Measurements from ENCODE around the gene SLC6A9.
A peak's percentile ranks its signal among the peaks of the same experiment; 100 is the strongest.

Gene SLC6A9

DNA sequence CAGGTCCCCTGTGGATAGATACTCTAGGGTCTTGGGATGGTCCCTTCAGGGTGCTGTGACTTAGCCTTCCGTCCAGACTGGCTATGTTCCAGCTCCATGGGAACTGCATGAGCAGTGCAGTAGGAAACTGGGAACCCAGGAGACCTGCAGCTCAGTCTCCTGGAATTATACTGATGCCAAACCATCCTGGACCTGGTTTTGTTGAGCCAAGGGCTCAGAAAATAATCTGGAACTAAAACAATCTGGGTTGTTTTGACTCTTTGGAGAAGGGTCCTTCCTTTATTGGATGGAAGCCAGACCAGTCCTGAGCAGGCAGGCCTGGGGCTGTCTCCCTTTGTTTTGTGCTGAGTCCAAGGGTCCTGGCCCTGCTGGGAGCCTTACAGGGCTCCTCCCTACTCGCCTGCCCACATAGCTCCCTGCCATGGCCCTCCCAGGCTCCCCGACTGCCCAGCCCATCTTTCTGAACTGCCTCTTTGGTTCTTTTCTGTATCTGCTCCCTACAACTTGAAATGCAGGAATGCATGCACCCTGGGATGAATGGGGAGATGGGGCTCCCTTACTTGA, 83.3 kb downstream of the SLC6A9 start:
- Mint-ChIP-seq H3K36me3 (peaks cover 11% of the 10 kb centered on the region), H3K4me3 (peak overlapping the region; percentile 98), H3K27me3 (no peaks in the 10 kb centered on the region), H3K27ac (peak overlapping the region; percentile 82), H3K9me3 (no peaks in the 10 kb centered on the region), H3K4me1 (peaks cover 59% of the 10 kb centered on the region)

DNA sequence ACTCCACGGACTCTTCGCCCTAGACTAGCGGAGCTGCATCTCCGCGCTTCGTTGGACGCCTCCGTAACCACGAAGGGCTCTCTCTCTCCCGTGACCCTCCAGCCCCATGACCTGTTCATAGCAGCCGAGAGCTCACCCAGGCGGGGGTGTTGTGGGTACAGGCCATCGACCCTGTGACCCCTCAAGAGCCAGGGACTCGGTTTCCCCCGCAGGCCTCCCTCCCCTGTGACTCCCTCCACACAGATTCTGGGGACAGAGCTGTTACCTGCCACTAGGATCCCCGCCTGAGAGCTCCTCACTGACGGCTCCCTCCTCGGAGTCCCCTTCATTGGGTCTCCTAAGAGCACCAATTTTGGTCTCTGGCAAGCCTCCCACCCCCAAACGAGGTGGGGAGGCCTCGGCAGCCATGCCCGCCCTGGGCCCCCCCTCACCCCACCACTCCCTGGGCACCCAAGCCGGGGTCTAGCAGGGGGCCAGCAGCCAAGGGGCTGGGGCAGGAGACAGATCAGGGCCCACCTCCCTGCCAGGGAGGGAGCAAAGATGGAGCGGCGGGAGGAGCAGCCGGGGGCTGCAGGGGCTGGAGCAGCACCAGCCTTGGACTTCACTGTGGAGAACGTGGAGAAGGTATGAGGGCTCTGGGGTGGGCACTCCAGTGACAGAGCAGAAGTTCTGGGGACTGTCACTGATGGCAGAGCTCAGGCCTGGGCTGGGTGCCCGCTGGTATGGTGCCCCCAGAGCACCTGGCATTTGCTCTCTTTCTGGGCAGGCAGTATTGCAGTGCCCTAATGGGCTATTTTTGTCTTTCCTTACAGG, 84.0 kb downstream of the SLC6A9 start:
- no peaks in the 10 kb centered on the region for H3K9me3 Mint-ChIP-seq
- H3K4me3 Mint-ChIP-seq: peak overlapping the region; percentile 98
- H3K4me1 Mint-ChIP-seq: peaks cover 63% of the 10 kb centered on the region
- peaks cover 14% of the 10 kb centered on the region for H3K36me3 Mint-ChIP-seq
- H3K27me3 Mint-ChIP-seq: no peaks in the 10 kb centered on the region
- peak overlapping the region; percentile 95 for H3K27ac Mint-ChIP-seq
